Liver (tissue), 9 donors: ENCODE data around the gene NPEPPS. TPM values are rescaled to one million over a fixed set of nuclear protein-coding genes. Genes with fewer than 3 reads are reported as not detected.

Experiments used
- DNase-seq: peaks from one replicate; pipeline ENCODE4 v3.0.0-alpha.2; 2017; ENCODE audit warnings: low spot score
- H3K27ac ChIP-seq, 2 donors: one replicate each; pipeline ENCODE4 v1.7.0; 2013; ENCODE audit warnings: inconsistent platforms in 2 of 2, low read length in 2 of 2, control low read depth in 1 of 2, low read depth in 1 of 2, mild to moderate bottlenecking in 1 of 2
- H3K27me3 ChIP-seq, 4 donors: one replicate each; pipeline versions ENCODE4 v1.6.1 to v1.7.0; 2013; ENCODE audit warnings: low read length in 3 of 4, inconsistent platforms in 1 of 4, mild to moderate bottlenecking in 1 of 4, moderate library complexity in 1 of 4; ENCODE audit not compliant: control insufficient read depth in 4 of 4, insufficient read depth in 4 of 4
- H3K36me3 ChIP-seq, 4 donors: one replicate each; pipeline versions ENCODE4 v1.6.1 to v1.7.0; 2013; ENCODE audit warnings: low read length in 3 of 4, mild to moderate bottlenecking in 3 of 4, low read depth in 1 of 4, moderate library complexity in 1 of 4; ENCODE audit not compliant: control insufficient read depth in 4 of 4, insufficient read depth in 3 of 4
- H3K4me1 ChIP-seq, 4 donors: one replicate each; pipeline versions ENCODE4 v1.6.1 to v1.7.0; 2013; ENCODE audit warnings: low read length in 3 of 4, mild to moderate bottlenecking in 3 of 4, moderate library complexity in 1 of 4; ENCODE audit not compliant: control insufficient read depth in 4 of 4, insufficient read depth in 4 of 4
- H3K4me3 ChIP-seq, 3 donors: one replicate each; pipeline versions ENCODE4 v1.6.1 to v1.7.0; 2013; ENCODE audit warnings: low read length in 3 of 3, control low read depth in 1 of 3, low read depth in 1 of 3, mild to moderate bottlenecking in 1 of 3
- H3K9ac ChIP-seq, 2 donors: one replicate each; pipeline ENCODE4 v1.7.0; 2013; ENCODE audit warnings: low read length in 2 of 2, mild to moderate bottlenecking in 2 of 2, moderate library complexity in 2 of 2, control low read depth in 1 of 2, low read depth in 1 of 2
- H3K9me3 ChIP-seq, 4 donors: one replicate each; pipeline versions ENCODE4 v1.6.1 to v1.7.0; 2013; ENCODE audit warnings: low read length in 3 of 4; ENCODE audit not compliant: control insufficient read depth in 4 of 4
- EGR1 ChIP-seq, 2 donors: IDR thresholded peaks; 2 replicates each; pipeline ENCODE4 v1.6.1; 2016 to 2018; ENCODE audit warnings: antibody characterized with exemption in 2 of 2, low read depth in 2 of 2
- FOXA1 ChIP-seq: IDR thresholded peaks from 2 replicates; pipeline ENCODE4 v1.6.1; 2016; ENCODE audit warnings: antibody characterized with exemption
- FOXA2 ChIP-seq: IDR thresholded peaks from 2 replicates; pipeline ENCODE4 v1.6.1; 2016; ENCODE audit warnings: antibody characterized with exemption
- HNF4A ChIP-seq, 2 donors: conservative IDR thresholded peaks; 2 replicates each; pipeline ENCODE4 v1.6.1; 2016; ENCODE audit warnings: antibody characterized with exemption in 2 of 2, mild to moderate bottlenecking in 2 of 2
- HNF4G ChIP-seq: IDR thresholded peaks from 2 replicates; pipeline ENCODE4 v1.6.1; 2016; ENCODE audit warnings: antibody characterized with exemption
- JUND ChIP-seq, 2 donors: IDR thresholded peaks; 2 replicates each; pipeline ENCODE4 v1.6.1; 2016; ENCODE audit warnings: antibody characterized with exemption in 2 of 2
- NR2F2 ChIP-seq: IDR thresholded peaks from 2 replicates; pipeline ENCODE4 v1.6.1; 2016; ENCODE audit warnings: antibody characterized with exemption
- RAD21 ChIP-seq, 2 donors: IDR thresholded peaks; 2 replicates each; pipeline ENCODE4 v1.6.1; 2016; ENCODE audit warnings: antibody characterized with exemption in 2 of 2, mild to moderate bottlenecking in 2 of 2
- RXRA ChIP-seq, 2 donors: IDR thresholded peaks; 2 replicates each; pipeline ENCODE4 v1.6.1; 2017 to 2018; ENCODE audit warnings: antibody characterized with exemption in 2 of 2, mild to moderate bottlenecking in 1 of 2
- SP1 ChIP-seq: IDR thresholded peaks from 2 replicates; pipeline ENCODE4 v1.6.1; 2018; ENCODE audit warnings: antibody characterized with exemption, mild to moderate bottlenecking
- TAF1 ChIP-seq: conservative IDR thresholded peaks from 2 replicates; pipeline ENCODE4 v1.6.1; 2016; ENCODE audit warnings: antibody characterized with exemption, mild to moderate bottlenecking
- YY1 ChIP-seq: IDR thresholded peaks from 2 replicates; pipeline ENCODE4 v1.6.1; 2016; ENCODE audit warnings: antibody characterized with exemption, mild to moderate bottlenecking
- WGBS: extraction: QIAGEN DNeasy Blood & Tissue Kit; methylation state at CpG from one replicate; pipeline ENCODE4 v1.1.7; 2013; 5-methylcytosine and 5-hydroxymethylcytosine counted together
- polyA plus RNA-seq, 2 donors: library from polyadenylated mRNA; stranded (reverse) in 1 of 2; unstranded in 1 of 2; fragments of 200-250 nt in 1 of 2; fragments of >200 nt in 1 of 2; fragmentation: Nextera tagmentation in 1 of 2; extraction: Ambion mirVana in 1 of 2; gene quantifications; one replicate each; pipeline versions ENCODE4 v1.2.1 to v1.2.3, GENCODE V29; 2013 to 2015
- total RNA-seq, 2 donors: library from RNA; depleted of rRNA; stranded (reverse); fragments of >200 nt; gene quantifications; one replicate each; pipeline ENCODE4 v1.2.3, GENCODE V29; 2014
- TF ChIP-seq, protein P1 (sequence below): IDR thresholded peaks from 2 replicates; pipeline ENCODE4 v1.6.1; 2016; ENCODE audit warnings: antibody characterized with exemption
- TF ChIP-seq, protein P2 (sequence below): fragments of 150-350 bp; IDR thresholded peaks from 2 replicates; pipeline ENCODE4 v1.5.1; 2017; ENCODE audit warnings: improper control_type of control experiment, low read depth, low read length; ENCODE audit not compliant: missing input control
- TF ChIP-seq, protein P3 (sequence below): IDR thresholded peaks from 2 replicates; pipeline ENCODE4 v1.6.1; 2016; ENCODE audit warnings: antibody characterized with exemption, mild to moderate bottlenecking
- donor health status: healthy.
- donor health status: healthy.
- donor health status: healthy.
- donor health status: healthy.
- donor health status: healthy.

Gene NPEPPS
- total and polyA plus RNA-seq, 4 donors: 12.0 to 61.9 (median 46.4) TPM

DNA sequence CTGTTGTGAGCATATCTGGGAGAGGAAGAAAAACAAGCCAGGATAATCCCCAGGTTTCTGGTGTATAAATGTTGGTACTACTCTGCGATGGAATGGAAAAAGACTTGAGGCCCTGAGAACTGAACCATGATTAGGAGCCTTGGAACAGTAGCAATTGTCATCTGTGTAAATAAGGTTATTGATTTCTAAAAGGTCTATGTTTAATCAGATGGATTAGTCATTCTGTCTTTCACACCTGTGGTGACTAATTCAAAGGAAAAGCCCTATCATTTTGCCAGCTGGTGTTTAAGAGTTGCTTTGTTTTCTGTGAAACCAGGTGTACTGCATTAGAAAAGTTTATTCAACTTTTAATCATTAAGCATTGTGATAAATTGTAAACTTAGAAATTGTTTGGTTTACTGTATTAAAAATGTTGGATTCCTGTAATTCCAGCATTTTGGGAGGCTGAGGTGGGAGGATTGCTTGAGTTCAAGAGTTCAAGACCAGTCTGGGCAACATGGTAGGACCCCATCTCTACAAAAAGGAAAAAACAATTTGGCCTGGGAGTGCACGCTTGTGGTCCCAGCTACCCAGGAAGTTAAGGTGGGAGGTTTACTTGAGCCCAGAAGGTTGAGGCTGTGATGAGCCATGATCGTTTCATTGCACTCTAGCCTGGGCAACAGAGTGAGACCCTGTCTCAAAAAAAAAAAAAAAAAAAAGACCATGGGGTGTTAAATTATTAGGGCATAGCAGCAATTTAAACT, 89.8 kb downstream of the NPEPPS start:
- Histone ChIP-seq H3K4me3 (no peak overlapping the region), H3K27ac (no peak overlapping the region), H3K27me3 (no peaks in the 10 kb centered on the region), H3K4me1 (peaks cover 0 to 11% (median 8%) of the 10 kb centered on the region in 4 donors), H3K9ac (no peak overlapping the region), H3K36me3 (peaks cover 2 to 29% (median 26%) of the 10 kb centered on the region in 4 donors), H3K9me3 (no peaks in the 10 kb centered on the region)
- DNase-seq: no peak
- TF ChIP-seq, protein P1, sequence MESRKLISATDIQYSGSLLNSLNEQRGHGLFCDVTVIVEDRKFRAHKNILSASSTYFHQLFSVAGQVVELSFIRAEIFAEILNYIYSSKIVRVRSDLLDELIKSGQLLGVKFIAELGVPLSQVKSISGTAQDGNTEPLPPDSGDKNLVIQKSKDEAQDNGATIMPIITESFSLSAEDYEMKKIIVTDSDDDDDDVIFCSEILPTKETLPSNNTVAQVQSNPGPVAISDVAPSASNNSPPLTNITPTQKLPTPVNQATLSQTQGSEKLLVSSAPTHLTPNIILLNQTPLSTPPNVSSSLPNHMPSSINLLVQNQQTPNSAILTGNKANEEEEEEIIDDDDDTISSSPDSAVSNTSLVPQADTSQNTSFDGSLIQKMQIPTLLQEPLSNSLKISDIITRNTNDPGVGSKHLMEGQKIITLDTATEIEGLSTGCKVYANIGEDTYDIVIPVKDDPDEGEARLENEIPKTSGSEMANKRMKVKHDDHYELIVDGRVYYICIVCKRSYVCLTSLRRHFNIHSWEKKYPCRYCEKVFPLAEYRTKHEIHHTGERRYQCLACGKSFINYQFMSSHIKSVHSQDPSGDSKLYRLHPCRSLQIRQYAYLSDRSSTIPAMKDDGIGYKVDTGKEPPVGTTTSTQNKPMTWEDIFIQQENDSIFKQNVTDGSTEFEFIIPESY: no peak
- TF ChIP-seq SP1: no peak
- TF ChIP-seq TAF1: no peak
- no peak for TF ChIP-seq HNF4A (conservative IDR thresholded peaks at IDR 0.05)
- TF ChIP-seq YY1: no peak
- TF ChIP-seq, protein P2, sequence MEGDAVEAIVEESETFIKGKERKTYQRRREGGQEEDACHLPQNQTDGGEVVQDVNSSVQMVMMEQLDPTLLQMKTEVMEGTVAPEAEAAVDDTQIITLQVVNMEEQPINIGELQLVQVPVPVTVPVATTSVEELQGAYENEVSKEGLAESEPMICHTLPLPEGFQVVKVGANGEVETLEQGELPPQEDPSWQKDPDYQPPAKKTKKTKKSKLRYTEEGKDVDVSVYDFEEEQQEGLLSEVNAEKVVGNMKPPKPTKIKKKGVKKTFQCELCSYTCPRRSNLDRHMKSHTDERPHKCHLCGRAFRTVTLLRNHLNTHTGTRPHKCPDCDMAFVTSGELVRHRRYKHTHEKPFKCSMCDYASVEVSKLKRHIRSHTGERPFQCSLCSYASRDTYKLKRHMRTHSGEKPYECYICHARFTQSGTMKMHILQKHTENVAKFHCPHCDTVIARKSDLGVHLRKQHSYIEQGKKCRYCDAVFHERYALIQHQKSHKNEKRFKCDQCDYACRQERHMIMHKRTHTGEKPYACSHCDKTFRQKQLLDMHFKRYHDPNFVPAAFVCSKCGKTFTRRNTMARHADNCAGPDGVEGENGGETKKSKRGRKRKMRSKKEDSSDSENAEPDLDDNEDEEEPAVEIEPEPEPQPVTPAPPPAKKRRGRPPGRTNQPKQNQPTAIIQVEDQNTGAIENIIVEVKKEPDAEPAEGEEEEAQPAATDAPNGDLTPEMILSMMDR: no peak
- TF ChIP-seq JUND (IDR thresholded peaks at IDR 0.05): no peak
- TF ChIP-seq, protein P3, sequence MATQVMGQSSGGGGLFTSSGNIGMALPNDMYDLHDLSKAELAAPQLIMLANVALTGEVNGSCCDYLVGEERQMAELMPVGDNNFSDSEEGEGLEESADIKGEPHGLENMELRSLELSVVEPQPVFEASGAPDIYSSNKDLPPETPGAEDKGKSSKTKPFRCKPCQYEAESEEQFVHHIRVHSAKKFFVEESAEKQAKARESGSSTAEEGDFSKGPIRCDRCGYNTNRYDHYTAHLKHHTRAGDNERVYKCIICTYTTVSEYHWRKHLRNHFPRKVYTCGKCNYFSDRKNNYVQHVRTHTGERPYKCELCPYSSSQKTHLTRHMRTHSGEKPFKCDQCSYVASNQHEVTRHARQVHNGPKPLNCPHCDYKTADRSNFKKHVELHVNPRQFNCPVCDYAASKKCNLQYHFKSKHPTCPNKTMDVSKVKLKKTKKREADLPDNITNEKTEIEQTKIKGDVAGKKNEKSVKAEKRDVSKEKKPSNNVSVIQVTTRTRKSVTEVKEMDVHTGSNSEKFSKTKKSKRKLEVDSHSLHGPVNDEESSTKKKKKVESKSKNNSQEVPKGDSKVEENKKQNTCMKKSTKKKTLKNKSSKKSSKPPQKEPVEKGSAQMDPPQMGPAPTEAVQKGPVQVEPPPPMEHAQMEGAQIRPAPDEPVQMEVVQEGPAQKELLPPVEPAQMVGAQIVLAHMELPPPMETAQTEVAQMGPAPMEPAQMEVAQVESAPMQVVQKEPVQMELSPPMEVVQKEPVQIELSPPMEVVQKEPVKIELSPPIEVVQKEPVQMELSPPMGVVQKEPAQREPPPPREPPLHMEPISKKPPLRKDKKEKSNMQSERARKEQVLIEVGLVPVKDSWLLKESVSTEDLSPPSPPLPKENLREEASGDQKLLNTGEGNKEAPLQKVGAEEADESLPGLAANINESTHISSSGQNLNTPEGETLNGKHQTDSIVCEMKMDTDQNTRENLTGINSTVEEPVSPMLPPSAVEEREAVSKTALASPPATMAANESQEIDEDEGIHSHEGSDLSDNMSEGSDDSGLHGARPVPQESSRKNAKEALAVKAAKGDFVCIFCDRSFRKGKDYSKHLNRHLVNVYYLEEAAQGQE: no peak
- no peak for TF ChIP-seq RXRA (IDR thresholded peaks at IDR 0.05)
- TF ChIP-seq FOXA2: peak; percentile 67
- TF ChIP-seq EGR1 (IDR thresholded peaks at IDR 0.05; ENCODE audit: low read depth in 2 of 2): no peak
- no peak for TF ChIP-seq NR2F2
- peak; percentile 35 for TF ChIP-seq FOXA1
- no peak for TF ChIP-seq HNF4G
- TF ChIP-seq RAD21 (IDR thresholded peaks at IDR 0.05): no peak
- 80% methylated on average over 3 of the region's 3 CpGs for WGBS
